HG02973 (cell line): ENCODE results near the gene PPP1CC.
"Not testable (repeated sequence)": the region's sequence is repeated elsewhere in the genome, so short reads cannot be mapped to it uniquely, and the experiment has no call there.

Experiments used
- ATAC-seq: cut with Tn5 transposase; IDR thresholded peaks from one replicate; pipeline ENCODE4 v1.9.1; 2021; ENCODE audit warnings: moderate library complexity; ENCODE audit not compliant: unreplicated experiment

Gene PPP1CC

DNA sequence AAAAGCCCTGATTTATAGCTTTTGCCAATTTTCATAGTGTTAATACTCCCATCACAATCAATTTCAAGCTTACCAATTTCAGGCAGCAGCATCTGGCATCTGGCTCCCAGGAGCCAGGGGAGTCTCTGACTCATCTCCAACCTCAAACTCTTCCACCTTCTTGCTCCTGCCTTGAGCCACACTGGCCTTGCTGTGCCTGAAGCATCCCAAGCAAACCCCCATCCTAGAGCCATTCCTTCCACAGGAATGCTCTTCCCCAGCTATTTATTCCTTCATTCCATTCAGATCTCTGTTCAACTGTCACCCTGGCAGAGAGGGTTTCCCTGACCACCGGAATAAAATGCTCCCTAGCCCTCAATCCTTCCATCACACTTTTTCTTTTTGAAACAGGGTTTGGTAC lies 13.9 kb upstream of the PPP1CC start:
- no peak for ATAC-seq

DNA sequence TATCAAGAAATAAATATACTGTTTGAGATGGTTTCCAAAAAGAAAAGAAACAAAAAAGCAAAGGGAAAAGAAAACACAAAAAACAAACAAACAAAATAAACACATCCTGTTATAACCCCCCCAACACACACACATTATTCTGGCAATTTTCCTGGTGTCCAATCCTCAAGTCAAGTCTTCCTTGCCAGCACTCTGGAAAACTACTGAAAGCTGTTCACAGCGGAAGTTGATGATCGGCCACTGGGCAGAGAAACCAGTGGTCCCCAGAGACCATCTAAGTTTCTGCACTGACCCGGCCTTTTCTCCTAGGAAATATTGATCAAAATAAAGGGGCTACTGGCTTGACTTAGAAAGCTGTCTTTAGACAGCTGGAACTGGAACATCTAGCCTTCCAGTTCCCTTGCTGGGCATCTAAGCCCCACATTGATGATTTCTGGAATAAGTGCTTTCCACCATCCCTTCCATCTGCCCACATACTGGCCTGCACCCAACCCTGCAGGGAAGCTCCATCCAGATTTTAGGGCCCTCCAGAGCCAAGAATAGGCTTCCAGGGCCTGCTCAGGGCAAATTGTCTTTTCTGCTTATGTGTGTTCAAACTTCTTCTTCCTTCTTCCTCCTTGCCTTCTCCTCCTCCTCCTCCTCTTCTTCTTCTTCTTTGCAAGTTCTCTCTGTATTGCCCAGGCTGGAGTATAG lies 11.6 kb upstream of the PPP1CC start:
- no peak for ATAC-seq

DNA sequence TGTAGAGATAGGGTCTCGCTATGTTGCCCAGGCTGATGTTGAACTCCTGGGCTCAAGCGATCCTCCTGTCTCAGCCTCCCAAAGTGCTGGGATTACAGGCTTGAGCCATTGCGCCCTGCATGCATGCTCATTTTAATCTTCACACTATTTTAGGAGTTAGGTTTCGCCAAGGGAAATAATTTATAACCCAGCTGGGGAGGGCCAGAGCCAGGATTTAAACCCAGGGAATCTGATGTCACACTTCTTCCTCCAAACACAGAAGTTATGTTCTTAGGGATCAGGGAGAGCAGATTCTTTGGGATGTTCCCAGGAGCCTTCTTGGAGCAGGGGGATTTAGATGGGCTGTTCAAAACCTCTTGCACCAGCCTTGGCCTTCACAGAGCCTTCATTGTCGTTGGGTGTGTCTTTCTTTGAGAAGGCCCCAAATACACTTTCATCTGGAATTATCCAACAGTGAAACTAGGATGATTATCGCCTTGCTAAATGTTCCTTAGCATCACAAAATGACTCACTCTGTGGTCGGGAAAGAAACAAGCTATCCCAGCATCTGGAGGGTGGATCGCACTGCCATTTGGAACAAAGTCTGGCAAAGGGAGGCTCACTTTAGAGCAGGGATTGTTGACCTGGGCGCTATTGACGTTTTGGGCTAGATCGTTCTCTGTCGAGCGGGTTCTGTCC lies 8.2 kb upstream of the PPP1CC start:
- no peak for ATAC-seq

DNA sequence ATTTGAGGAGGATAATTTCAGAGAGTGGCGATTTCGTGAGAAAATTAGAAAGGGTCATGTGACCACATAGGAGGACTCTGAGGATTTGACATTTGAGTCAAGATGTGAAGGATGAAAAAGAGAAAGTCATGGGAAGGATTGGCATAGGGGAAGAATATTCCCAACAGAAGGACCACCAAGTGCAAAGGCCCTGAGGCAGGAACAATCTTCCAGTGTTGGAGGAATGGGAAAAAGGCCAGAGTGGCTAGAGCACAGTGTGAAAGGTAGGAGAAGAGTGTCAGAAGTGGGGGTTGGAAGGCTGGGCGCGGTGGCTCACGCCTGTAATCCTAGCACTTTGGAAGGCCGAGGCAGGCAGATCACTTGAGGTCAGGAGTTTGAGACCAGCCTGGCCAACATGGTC lies 3.9 kb upstream of the PPP1CC start:
- no peak for ATAC-seq

DNA sequence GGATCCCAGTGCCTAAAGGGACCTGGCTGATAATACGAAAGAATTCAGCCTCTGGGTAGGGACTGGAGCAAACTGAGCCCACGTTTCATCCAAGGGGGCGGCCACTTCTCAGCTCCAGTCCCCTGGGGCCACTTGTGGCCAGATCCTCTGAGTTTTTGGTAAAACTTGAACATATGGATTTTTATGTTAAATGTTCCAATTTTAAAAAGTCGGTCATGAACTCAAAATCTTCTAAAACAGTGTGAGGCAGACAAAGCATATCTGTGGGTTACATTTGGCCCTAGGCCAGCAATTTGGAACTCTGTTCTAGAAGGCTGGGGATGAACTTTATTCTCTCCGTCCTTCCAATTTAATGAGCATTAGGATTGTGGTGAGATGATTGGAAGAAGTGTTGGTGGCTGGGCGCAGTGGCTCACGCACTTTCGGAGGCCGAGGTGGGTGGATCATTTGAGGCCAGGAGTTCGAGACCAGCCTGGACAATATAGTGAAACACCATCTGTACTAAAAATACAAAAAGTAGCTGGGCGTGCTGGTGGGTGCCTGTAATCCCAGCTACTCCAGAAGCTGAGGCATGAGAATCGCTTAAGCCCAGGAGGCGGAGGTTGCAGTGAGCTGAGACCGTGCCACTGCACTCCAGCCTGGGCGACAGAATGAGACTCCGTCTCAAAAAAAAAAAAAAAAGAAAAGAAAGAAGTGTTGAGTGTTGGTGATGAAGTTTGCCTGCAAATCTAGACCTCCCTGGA lies 3.0 kb upstream of the PPP1CC start:
- no peak for ATAC-seq

DNA sequence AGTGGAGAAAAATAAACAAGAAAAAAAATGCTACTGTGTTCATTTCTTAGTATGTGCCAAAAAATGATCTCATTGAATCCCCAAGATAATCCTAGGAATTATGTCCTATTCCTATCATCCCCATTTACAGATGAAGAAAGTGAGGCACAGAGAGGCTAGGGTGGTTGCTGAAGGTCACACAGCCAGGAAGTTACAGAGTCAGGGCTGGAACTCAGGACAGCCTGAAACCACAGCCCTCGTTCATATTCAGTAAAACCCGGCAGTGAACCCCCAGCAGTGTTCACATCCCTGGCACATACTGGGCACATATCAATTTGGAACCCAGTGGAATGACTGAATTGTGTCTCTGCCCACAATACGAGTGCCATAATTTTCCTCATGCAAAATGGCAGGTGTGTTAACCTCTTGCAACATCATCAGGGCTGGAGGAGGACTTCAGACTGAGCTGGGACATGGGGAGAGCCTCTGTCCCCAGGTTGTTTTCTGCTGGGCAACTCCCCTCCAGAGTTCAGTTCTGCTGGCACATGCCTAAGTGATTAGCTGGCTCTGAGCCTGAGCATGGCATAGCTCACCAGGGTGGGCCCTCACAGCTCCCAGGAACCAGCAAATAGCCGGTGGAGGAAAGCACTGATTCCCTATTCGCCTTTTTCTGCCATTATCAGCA lies 2.0 kb upstream of the PPP1CC start:
- no peak for ATAC-seq

DNA sequence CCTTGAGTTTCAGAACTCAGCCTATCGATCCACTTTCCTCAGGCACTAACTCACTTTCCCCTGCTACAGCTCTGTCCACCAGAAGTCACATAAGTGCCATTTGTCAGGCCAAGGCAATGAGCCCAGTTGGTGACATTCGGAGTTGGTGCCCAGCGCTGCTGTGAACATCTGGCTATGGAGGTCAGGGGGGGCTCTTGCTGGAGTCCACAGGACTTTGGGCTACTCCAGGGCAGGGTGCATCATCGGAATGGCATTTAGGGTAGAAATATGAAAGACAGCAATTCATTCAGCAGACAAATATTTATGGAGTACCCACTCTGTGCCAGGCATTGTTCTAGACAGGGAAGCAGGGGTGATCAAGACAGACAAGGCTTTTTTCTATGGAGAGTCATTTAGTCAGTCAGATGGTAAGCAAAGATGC lies 1.5 kb upstream of the PPP1CC start:
- no peak for ATAC-seq

DNA sequence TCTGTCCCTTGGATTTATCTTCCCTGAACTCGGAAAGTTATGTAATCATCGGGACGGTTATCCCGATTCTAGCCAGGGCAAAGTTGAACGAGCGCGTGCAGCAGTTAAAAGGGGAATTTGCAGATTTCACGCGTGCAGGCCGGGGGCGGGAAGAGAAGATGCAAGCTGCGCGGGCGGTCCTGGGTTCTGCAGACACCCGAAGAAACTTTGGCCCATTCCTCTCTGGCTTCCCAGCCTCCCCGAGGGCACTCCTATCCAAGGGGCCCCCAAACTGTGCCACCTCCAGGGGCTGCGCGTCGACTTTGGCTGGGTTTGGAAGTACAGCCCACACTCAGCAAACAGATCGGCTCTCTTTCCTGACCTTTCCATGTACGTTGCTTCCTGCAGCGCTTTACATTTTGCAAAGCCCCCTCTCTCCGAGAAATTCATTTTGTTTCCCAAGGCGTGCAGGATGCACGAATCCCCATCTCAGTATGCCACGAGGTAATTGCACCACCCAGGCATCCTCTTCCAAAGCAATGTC lies 941 bp upstream of the PPP1CC start:
- no peak for ATAC-seq

DNA sequence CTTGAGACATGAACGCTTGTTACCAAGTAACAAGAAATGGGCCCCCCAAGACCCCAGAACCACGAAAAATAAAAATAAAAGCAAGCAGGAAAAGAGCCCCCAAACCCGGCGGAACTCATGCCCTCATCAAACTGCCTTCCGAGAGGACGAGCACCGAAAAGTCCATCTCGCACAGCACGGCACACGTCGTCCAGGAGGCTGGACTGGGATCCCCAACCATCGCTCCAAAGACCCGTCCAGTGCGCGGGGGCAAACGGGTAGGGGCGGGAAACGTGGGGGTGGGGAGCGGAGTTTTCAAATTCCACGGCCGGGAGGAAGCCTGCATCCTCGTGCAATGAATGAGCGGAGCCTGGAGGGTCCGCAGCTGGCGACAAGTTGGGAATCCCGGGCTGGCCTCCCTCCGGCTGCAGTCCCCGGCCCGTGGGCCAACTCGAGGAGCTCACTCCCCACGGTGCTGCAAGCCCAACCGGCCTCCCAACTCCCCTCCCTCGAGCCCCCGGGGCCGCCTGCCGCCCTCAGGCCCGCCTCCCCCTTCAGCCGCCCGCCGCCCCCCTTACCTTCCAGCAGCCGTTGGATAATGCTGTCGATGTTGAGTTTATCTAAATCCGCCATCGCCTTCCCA lies 484 bp downstream of the PPP1CC start:
- ATAC-seq: no peak

DNA sequence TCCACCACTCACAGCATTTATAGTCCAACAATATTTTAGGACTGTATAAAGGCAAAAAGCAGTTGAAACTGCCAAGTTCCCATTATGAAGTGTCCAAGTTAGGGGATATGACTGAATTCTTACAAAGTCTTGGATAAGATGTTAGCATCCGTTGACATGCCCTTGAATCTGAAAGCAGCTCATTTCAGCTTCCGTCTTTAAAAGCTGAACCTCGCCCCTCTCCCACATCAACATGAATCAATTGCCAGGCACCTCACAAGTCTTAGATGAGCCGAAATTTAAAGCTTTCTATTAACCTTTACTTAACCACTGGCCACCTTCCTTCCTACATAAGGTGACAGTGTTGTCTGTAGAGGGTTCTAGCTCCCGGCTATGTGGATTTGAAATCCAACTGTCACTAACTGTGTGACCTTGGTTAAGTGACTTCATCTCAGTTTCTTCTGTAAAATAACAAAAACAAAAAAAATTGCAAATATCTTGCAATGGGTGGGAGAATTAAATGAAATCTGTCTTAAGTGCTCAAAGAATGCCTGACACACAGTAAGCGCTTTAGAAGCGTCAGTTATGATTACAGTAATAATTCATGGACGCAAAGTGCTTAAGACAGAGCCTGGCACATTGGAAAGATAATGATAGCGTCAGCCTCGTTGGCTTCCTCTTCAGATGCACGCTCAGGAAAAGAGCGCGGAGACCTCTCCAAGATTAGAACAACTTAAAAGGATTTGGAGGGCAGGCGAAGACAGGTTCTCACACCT lies 1.2 kb downstream of the PPP1CC start:
- no peak for ATAC-seq

DNA sequence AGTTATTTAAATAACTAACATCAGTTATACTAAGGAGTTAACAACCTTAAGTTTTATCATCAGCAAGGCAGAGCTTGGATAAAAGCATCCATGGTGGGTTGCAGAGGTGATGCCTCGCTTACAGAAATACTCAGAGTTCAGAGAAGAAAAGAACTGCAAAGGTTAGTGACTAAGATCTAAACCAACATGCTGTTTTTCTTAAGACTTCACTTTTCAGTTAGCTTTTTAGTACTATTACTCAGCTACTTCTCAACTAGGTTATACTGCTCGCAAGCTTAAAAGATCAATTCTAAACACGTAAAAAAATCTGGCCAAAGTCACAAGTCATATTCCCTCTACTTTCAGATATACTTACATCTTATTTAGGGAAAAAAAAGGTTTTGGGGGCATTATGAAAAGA lies 2.8 kb downstream of the PPP1CC start:
- ATAC-seq: no peak

DNA sequence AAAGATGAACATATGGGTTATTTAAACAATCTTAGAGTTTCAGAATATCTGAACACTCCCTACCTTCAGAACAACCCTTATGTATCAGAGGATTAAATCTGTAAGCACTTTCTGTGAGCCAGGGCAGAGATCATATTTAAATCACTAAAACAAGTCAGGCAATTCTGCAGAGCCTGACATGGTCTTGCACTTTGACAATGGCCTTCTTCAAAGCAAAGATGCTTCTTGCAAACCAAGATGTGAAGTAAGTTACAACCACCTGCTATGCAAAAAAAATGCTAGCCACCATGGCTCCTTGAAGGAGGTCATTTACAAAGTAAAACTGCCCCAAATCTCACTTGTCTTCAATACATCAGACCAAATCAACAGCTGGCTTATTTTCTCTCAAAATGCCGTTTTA lies 3.2 kb downstream of the PPP1CC start:
- no peak for ATAC-seq

DNA sequence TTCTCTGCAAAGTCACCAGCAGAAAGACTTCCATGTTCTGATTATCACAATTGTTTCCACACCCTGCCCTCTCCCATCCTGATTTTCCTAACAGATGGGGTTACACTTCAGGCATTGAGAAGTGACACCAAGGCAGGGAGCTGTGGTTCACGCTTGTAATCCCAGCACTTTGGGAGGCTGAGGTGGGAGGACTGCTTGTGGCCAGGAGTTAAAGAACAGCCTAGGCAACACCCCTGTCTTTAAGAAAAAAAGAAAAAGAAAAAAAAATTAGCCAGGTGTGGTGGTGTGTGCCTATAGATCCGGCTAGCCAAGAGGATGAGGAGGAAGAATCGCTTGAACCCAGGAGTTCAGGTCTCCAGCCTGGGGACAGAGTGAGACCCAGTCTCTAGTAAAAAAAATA lies 5.2 kb downstream of the PPP1CC start:
- no peak for ATAC-seq

DNA sequence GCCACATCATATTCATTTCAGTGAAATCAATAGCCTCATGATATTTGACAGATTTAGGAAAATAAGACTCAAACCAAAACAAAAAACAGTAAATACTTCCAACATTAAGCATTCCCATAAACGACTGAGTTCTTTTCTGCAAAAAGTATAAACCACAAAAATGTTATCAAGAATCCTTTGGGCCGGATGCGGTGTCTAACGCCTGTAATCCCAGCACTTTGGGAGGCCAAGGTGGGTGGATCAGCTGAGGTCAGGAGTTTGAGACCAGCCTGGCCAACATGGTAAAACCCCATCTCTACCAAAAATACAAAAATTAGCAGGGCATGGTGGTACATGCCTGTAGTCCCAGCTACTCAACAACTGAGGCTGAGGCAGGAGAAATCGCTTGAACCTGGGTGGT lies 5.7 kb downstream of the PPP1CC start:
- not testable (repeated sequence) for ATAC-seq

DNA sequence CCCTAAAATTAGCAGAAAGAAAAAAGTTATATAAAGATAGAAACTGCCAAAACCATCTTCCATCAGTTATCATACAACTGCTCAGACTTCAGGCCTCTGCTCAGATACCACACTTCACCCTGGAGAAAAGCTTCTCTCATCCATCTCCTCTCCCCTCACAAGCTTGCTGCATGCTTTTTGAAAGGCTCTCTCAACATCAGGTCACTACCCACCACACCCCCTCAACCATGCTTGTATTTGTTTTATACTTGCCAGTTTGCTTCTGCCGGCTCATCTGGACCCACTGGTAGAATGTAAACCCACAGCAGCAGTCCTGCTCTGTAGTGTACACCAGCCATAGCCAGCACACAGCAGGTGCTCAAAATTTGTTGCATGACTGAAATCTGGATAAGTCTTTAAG lies 8.8 kb downstream of the PPP1CC start:
- ATAC-seq: no peak

DNA sequence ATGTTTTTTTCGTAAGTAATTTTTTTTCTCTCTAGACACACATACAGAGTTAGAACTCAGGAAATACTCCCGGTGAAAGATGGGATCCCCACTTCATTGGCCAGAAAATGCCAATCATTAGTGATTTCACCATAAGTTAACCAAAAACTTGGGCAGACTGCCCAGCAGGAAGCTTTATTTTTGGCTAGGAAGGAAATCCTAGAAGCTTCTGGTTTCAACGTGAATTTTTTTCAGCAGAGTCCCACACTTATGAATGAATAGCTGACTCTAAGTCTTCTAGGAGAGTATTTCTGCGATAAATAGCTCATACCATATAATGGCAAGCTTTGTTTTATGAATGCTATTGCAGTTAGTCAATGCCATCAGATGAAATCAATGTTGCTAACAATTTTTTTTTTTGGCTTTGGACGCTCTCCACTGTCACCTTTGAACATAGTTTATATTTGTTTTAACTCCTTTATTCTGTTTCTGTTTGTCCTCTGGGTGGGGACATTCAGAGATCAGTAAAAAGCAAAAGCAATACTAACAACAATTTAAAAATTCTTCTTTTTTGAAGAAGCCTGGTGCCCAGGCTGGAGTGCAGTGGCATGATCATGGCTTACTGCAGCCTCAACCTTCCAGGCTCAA lies 9.5 kb downstream of the PPP1CC start:
- ATAC-seq: no peak

DNA sequence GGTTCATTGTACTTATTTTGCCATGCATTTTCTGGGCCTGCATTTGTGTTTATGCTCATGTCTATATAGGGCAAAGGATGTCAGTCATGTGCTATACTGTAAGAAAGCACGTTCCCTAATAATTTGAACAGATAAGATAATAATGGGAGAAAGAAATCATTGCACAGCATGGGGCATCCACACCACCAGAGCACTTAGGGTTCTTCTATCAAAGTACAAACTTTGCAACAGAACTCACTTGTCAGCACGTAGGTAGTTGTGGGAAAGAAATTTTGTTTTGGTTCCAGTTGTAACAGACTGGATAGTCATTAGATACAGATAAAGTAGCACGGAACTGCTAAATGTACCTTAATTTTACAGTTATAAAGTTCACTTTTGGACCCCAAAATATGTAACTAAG lies 10.1 kb downstream of the PPP1CC start:
- no peak for ATAC-seq

DNA sequence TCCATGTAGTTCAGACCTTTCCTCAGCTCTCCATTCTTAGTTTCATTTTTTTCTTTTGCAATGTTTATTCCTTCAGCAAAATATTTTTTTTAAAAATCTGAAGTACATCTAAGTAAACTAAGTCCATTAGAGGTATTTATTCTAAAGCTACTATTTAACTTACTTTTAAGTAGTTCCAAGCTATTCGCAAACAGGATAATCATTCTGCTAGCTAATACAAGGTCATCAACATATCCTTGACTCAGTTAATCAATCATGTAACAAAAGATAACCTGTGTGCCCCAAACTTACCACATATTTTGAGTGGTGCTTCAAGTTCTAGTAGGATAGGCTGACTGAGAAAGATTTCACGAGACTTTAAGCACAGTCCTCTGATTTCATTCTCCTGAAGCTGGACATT lies 11.2 kb downstream of the PPP1CC start:
- ATAC-seq: no peak

DNA sequence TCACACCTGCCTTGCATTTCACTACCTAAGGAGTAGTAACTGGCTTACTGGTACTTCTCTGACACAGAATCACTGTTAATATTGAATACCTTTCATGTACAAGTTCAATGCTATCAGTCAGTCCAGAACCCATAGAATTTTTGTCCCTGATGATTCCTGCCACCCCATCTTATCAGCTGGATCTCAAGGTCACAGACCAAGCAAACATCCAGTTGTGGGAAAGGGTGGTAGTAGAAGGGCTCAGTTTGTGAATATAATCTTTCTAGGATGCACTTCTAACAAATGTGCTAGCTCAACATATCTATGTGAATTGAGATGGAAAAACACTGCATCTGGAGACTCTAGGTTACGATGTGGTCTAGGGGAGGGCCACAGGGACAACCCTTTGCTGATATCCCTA lies 14.1 kb downstream of the PPP1CC start:
- ATAC-seq: no peak
